Sigmoid colon (tissue), 4 donors: Measurements from ENCODE around the gene ZNF679.

Experiments
- POLR2AphosphoS5 ChIP-seq, 4 donors: sonication (generic); formaldehyde crosslinking; IDR thresholded peaks; one replicate each; pipeline ENCODE4 v1.6.1; 2017; ENCODE audit warnings: antibody characterized with exemption in 4 of 4
- TF ChIP-seq, protein P1 (sequence below), 4 experiments: fragments of 450-650 bp in 3 of 4; fragments of 200-600 bp in 1 of 4; IDR thresholded peaks; one replicate each; pipeline ENCODE4 v1.5.1; 2016 to 2019; ENCODE audit warnings: antibody characterized with exemption in 4 of 4, mild to moderate bottlenecking in 3 of 4, moderate library complexity in 2 of 4

DNA sequence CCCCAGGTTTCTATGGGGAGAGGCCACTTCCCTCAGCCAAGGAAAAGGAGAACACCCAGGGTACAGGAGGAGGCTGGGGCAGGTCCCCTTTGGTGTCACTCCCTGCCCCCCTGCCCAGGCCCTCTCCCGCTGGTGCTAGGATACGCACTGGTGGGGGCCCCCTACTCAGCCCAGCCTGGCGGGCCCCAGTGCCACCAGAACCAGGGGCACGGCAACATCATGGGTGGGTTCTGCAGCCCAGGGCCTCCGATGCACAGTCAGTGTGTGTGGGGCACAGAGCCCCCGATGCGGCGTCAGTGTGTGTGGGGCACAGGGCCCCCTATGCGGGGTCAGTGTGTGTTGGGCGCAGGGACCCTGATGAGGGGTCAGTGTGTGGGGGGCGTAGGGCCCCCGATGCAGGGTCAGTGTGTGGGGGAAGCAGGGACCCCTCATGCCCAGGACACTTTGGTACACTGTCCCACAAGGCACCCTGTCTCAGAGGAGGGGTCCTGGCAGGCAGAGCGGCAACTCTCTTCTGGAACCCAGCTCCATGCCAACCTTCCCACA lies 44.4 kb upstream of the ZNF679 start:
- TF ChIP-seq POLR2AphosphoS5 (IDR thresholded peaks at IDR 0.05) = no peak
- TF ChIP-seq, protein P1, sequence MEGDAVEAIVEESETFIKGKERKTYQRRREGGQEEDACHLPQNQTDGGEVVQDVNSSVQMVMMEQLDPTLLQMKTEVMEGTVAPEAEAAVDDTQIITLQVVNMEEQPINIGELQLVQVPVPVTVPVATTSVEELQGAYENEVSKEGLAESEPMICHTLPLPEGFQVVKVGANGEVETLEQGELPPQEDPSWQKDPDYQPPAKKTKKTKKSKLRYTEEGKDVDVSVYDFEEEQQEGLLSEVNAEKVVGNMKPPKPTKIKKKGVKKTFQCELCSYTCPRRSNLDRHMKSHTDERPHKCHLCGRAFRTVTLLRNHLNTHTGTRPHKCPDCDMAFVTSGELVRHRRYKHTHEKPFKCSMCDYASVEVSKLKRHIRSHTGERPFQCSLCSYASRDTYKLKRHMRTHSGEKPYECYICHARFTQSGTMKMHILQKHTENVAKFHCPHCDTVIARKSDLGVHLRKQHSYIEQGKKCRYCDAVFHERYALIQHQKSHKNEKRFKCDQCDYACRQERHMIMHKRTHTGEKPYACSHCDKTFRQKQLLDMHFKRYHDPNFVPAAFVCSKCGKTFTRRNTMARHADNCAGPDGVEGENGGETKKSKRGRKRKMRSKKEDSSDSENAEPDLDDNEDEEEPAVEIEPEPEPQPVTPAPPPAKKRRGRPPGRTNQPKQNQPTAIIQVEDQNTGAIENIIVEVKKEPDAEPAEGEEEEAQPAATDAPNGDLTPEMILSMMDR (IDR thresholded peaks at IDR 0.05) = no peak
